Measurements from ENCODE around the gene AACS. TPM values are rescaled to one million over a fixed set of nuclear protein-coding genes. Genes with fewer than 3 reads are reported as not detected.

AACS gene, protein sequence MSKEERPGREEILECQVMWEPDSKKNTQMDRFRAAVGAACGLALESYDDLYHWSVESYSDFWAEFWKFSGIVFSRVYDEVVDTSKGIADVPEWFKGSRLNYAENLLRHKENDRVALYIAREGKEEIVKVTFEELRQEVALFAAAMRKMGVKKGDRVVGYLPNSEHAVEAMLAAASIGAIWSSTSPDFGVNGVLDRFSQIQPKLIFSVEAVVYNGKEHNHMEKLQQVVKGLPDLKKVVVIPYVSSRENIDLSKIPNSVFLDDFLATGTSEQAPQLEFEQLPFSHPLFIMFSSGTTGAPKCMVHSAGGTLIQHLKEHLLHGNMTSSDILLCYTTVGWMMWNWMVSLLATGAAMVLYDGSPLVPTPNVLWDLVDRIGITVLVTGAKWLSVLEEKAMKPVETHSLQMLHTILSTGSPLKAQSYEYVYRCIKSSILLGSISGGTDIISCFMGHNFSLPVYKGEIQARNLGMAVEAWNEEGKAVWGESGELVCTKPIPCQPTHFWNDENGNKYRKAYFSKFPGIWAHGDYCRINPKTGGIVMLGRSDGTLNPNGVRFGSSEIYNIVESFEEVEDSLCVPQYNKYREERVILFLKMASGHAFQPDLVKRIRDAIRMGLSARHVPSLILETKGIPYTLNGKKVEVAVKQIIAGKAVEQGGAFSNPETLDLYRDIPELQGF
- total RNA-seq: 10 to 100 TPM; 24.7 to 26.7 TPM

DNA sequence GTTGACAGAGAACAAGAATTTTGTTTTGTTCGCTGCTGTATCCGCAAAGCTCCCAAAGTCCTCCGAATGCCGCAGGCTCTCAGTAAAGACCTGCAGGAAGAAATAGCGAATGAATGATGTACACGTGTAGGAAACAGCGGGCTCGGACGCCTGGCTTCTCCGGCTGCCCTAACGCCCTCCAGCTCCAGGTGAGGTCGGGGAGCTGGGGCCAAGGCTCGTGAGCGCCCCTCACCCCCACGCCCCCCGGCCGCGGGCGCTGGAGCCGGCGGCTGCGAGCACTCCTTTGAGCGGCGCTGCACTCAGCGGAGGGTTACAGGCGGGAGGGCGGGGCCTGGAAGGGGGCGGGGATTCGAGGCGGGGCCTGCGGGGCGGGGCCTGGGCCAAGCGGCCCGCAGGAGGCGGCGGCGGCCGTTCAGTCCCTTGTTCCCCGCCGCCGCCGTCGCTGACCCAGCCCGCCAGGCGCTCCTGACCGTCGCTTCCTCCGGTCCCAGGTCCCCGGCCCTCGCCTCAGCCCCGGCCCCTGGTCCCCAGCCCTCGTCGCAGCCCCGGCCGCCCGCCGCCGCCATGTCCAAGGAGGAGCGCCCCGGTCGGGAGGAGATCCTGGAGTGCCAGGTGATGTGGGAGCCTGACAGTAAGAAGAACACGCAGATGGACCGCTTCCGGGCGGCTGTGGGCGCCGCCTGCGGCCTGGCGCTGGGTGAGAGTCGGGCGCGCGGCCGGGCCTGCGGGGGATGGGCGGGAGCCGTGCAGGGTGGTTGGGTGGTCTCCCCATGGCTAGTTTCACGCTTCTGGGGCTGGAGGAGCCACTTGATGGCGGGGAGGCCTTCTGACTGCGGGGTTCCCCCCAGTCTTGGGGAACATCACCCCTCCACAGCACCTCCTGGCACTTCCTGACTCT is at the start of gene AACS:
Gene AACS (plus strand): TSS at position 415 of the 898 bp plus-strand sequence. CDS start 150 bp downstream, at position 565.
- Mint-ChIP-seq H3K4me1 (ENCODE audit: low read depth) (peaks cover 17% of the 10 kb centered on the region), H3K9me3 (ENCODE audit: insufficient read depth) (no peaks in the 10 kb centered on the region), H3K27ac (peak within 1 kb of the TSS; percentile 74), H3K36me3 (ENCODE audit: low read depth) (peaks cover 3% of the 10 kb centered on the region), H3K27me3 (ENCODE audit: low read depth) (peaks cover 5% of the 10 kb centered on the region), H3K4me3 (peak within 1 kb of the TSS; percentile 81)
- ATAC-seq: peak; percentile 97
- peak; percentile 81 for DNase-seq
- ChIA-PET POLR2A (interaction anchor here (1.1 kb wide), 1 partner anchor 15 kb away, joined by 4 read pairs; no protein-coding TSS in a partner anchor), CTCF (interaction anchor here (0.6 to 1.8 kb wide), 3 partner anchors 72 to 159 kb away, joined by 3 to 4 read pairs (median 3); partner anchors contain the start of gene BRI3BP)

DNA sequence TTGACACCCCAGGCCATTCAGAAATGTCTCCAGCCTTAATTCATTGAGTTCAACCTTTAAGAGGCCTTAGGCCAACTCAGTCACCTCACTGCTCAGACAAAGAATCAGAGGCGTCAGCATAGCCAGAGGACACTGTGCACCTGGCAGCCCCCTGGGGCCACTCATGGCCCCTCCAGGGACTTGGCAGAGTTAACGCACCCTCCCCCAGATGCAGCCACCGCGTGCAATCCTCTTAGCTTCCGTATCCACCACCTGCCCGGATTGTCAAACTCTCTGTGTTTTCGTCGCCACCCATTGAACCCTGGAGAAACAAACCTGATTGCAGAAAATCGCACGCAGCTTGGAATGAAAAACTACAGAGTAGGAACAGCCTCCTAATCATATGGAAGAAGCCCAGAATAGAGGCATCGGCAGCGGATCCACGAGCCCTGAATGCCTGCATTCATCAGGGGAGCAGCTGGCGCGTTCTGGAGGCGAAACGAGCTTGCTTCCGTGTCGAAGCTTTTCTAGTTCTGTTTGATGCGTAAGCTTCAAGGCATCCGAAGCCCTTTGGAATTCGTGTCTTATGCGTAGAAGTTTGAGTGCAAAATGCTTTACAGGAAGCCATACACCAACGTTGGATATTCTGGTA is 49.4 kb upstream of the AACS start:
- peaks cover 39% of the 10 kb centered on the region for H3K36me3 Mint-ChIP-seq (ENCODE audit: low read depth)
- DNase-seq: no peak
- H3K9me3 Mint-ChIP-seq (ENCODE audit: insufficient read depth): no peaks in the 10 kb centered on the region
- POLR2A ChIA-PET: no interaction called here
- CTCF ChIA-PET: no interaction called here
- ATAC-seq: no peak
- H3K27me3 Mint-ChIP-seq (ENCODE audit: low read depth): no peaks in the 10 kb centered on the region
- H3K4me1 Mint-ChIP-seq (ENCODE audit: low read depth): no peaks in the 10 kb centered on the region
- no peak overlapping the region for H3K4me3 Mint-ChIP-seq
- no peak overlapping the region for H3K27ac Mint-ChIP-seq

GRCh38 chr12:125017801-125018200 is 47.4 kb upstream of the AACS start:
- CTCF ChIA-PET: no interaction called here
- ATAC-seq (no peak), DNase-seq (no peak)
- POLR2A ChIA-PET: no interaction called here
- peaks cover 50% of the 10 kb centered on the region for H3K36me3 Mint-ChIP-seq (ENCODE audit: low read depth)
- no peaks in the 10 kb centered on the region for H3K27me3 Mint-ChIP-seq (ENCODE audit: low read depth)
- H3K4me1 Mint-ChIP-seq (ENCODE audit: low read depth): no peaks in the 10 kb centered on the region
- H3K9me3 Mint-ChIP-seq (ENCODE audit: insufficient read depth): no peaks in the 10 kb centered on the region
- no peak overlapping the region for H3K4me3 Mint-ChIP-seq
- no peak overlapping the region for H3K27ac Mint-ChIP-seq

DNA sequence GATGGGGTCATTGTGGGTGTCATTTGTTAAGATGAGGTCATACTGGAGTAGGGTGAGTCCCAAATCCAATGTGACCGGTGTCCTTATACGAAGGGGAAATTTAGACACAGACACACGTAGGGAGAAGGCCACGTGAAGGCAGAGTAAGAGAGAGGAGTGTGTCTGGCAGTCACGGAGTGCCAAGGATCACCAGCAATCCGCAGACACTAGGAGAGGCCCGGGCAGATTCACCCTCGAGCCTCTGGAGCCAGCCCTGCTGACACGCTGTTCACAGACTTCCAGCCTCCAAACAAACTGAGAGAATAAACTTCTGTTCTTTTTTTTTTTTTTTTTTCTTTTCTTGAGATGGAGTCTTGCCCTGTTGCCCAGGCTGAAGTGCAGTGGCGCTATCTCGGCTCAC is 46.9 kb upstream of the AACS start:
- H3K27ac Mint-ChIP-seq: no peak overlapping the region
- no peak for DNase-seq
- ATAC-seq: no peak
- peaks cover 50% of the 10 kb centered on the region for H3K36me3 Mint-ChIP-seq (ENCODE audit: low read depth)
- no peaks in the 10 kb centered on the region for H3K9me3 Mint-ChIP-seq (ENCODE audit: insufficient read depth)
- H3K4me1 Mint-ChIP-seq (ENCODE audit: low read depth): no peaks in the 10 kb centered on the region
- H3K4me3 Mint-ChIP-seq: no peak overlapping the region
- H3K27me3 Mint-ChIP-seq (ENCODE audit: low read depth): no peaks in the 10 kb centered on the region
- ChIA-PET POLR2A (no interaction called here), CTCF (no interaction called here)

DNA sequence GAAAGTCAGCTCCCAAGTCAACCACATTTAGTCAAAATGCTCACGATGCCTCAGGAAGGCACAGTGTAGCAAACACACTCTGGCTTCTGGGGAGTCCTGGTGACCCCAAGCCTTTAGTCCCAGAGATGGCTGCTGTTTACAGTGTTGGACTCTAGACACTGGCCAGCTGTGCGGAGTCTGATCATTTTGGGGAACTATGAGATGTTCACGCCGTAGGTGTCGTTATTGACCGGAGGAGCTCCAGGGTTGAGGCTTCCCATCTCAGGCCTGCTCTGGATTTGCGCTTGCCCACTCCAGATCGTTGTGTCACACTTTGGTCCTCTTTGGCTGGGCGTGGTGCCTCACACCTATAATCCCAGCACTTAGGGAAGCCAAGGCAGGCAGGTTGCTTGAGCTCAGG is 44.1 kb upstream of the AACS start:
- ChIA-PET CTCF (no interaction called here), POLR2A (no interaction called here)
- no peak for DNase-seq
- Mint-ChIP-seq H3K4me1 (ENCODE audit: low read depth) (no peaks in the 10 kb centered on the region), H3K9me3 (ENCODE audit: insufficient read depth) (no peaks in the 10 kb centered on the region), H3K27ac (no peak overlapping the region), H3K36me3 (ENCODE audit: low read depth) (peaks cover 50% of the 10 kb centered on the region), H3K27me3 (ENCODE audit: low read depth) (no peaks in the 10 kb centered on the region), H3K4me3 (no peak overlapping the region)
- no peak for ATAC-seq

- H3K4me1 Mint-ChIP-seq (ENCODE audit: low read depth): no peaks in the 10 kb centered on the region
- CTCF ChIA-PET: no interaction called here
- no peak for ATAC-seq
- H3K4me3 Mint-ChIP-seq: no peak overlapping the region
- DNase-seq: no peak
- no peaks in the 10 kb centered on the region for H3K27me3 Mint-ChIP-seq (ENCODE audit: low read depth)
- H3K27ac Mint-ChIP-seq: no peak overlapping the region
- POLR2A ChIA-PET: no interaction called here
- H3K9me3 Mint-ChIP-seq (ENCODE audit: insufficient read depth): no peaks in the 10 kb centered on the region
- peaks cover 51% of the 10 kb centered on the region for H3K36me3 Mint-ChIP-seq (ENCODE audit: low read depth)
These were observed 43.5 kb upstream of the AACS start for GRCh38 chr12:125021771-125022170.

GRCh38 chr12:125023065-125023464 is 42.2 kb upstream of the AACS start:
- CTCF ChIA-PET: no interaction called here
- H3K9me3 Mint-ChIP-seq (ENCODE audit: insufficient read depth): no peaks in the 10 kb centered on the region
- H3K36me3 Mint-ChIP-seq (ENCODE audit: low read depth): peaks cover 50% of the 10 kb centered on the region
- ATAC-seq (no peak), DNase-seq (no peak)
- H3K4me3 Mint-ChIP-seq: no peak overlapping the region
- POLR2A ChIA-PET: no interaction called here
- H3K27me3 Mint-ChIP-seq (ENCODE audit: low read depth): no peaks in the 10 kb centered on the region
- H3K4me1 Mint-ChIP-seq (ENCODE audit: low read depth): no peaks in the 10 kb centered on the region
- no peak overlapping the region for H3K27ac Mint-ChIP-seq

DNA sequence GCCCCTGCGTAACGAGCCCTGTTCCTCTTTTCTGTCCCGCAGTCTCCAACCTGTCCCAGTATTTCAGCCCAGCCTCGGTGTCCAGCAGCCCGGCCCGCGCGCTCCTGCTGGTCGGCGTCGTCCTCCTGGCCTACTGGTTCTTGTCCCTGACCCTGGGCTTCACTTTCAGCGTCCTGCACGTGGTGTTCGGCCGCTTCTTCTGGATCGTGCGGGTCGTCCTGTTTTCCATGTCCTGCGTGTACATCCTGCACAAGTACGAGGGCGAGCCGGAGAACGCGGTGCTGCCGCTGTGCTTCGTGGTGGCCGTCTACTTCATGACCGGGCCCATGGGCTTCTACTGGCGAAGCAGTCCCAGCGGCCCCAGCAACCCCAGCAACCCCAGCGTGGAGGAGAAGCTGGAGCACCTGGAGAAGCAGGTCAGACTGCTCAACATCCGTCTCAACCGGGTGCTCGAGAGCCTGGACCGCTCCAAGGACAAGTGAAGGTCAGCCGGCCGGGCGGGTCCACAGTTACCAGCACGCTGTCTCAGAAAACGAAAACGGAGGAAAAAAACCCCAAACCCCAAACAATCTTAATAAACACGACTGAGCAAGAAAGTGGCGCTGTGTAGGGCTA is 40.2 kb upstream of the AACS start:
- Mint-ChIP-seq H3K36me3 (ENCODE audit: low read depth) (peaks cover 49% of the 10 kb centered on the region), H3K4me3 (no peak overlapping the region), H3K9me3 (ENCODE audit: insufficient read depth) (no peaks in the 10 kb centered on the region), H3K27me3 (ENCODE audit: low read depth) (no peaks in the 10 kb centered on the region), H3K27ac (no peak overlapping the region), H3K4me1 (ENCODE audit: low read depth) (no peaks in the 10 kb centered on the region)
- CTCF ChIA-PET: no interaction called here
- POLR2A ChIA-PET: no interaction called here
- DNase-seq: no peak
- no peak for ATAC-seq

DNA sequence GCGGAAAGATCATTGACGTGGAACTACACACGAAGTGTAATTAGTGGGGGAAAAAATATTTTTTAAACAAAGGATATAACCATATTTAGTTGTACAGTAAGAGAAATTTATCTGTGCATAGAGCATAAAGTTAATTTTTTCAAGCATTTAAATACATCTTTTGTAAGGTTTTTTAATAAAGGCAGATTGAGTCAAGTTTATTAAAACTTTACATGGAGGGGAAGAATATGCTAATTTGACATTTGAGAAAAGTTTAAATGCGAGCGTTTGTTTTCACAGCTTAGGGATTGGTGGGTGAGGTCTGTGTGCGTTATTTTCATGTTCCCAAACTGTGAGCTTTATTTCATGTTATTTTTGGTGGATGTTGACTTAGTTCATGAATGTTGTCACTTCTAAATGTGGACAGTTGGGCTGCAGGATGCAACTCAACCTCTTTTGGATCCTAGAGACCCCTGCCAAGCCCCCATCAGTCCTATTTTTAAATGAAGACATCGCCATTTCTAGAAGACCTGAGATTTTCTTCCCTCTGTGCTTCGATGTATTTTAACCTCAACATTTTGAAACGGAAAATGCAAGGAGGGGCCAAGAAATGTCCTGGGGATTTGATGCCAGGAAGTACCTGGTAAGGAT is 39.5 kb upstream of the AACS start:
- Mint-ChIP-seq H3K36me3 (ENCODE audit: low read depth) (peaks cover 45% of the 10 kb centered on the region), H3K4me1 (ENCODE audit: low read depth) (no peaks in the 10 kb centered on the region), H3K9me3 (ENCODE audit: insufficient read depth) (no peaks in the 10 kb centered on the region), H3K4me3 (no peak overlapping the region), H3K27ac (no peak overlapping the region), H3K27me3 (ENCODE audit: low read depth) (no peaks in the 10 kb centered on the region)
- DNase-seq (no peak), ATAC-seq (no peak)
- CTCF ChIA-PET: no interaction called here
- POLR2A ChIA-PET: no interaction called here

- H3K27me3 Mint-ChIP-seq (ENCODE audit: low read depth): no peaks in the 10 kb centered on the region
- ChIA-PET POLR2A (no interaction called here), CTCF (no interaction called here)
- H3K4me3 Mint-ChIP-seq: no peak overlapping the region
- peaks cover 29% of the 10 kb centered on the region for H3K36me3 Mint-ChIP-seq (ENCODE audit: low read depth)
- H3K9me3 Mint-ChIP-seq (ENCODE audit: insufficient read depth): no peaks in the 10 kb centered on the region
- no peak overlapping the region for H3K27ac Mint-ChIP-seq
- H3K4me1 Mint-ChIP-seq (ENCODE audit: low read depth): no peaks in the 10 kb centered on the region
- ATAC-seq (no peak), DNase-seq (no peak)
These were observed 37.1 kb upstream of the AACS start for GRCh38 chr12:125028106-125028505.

- ChIA-PET CTCF (no interaction called here), POLR2A (no interaction called here)
- Mint-ChIP-seq H3K4me3 (no peak overlapping the region), H3K4me1 (ENCODE audit: low read depth) (no peaks in the 10 kb centered on the region), H3K27ac (no peak overlapping the region), H3K9me3 (ENCODE audit: insufficient read depth) (no peaks in the 10 kb centered on the region), H3K36me3 (ENCODE audit: low read depth) (peaks cover 21% of the 10 kb centered on the region), H3K27me3 (ENCODE audit: low read depth) (no peaks in the 10 kb centered on the region)
- no peak for ATAC-seq
- no peak for DNase-seq
These were observed 35.4 kb upstream of the AACS start for GRCh38 chr12:125029761-125030358.

All from activated CD8-positive, alpha-beta T cell treated with anti-CD3 and anti-CD28 coated beads, Interleukin-2, amount 10 ng/mL, durations not matched to agents 7 days and 5 days (primary cell).